ENCODE data around the gene PRKCE. TPM values are rescaled to one million over a fixed set of nuclear protein-coding genes. Genes with fewer than 3 reads are reported as not detected.

PRKCE gene
- total RNA-seq, 1 donor from 2014 or later, result 6.9 TPM

- DNase-seq (ENCODE audit: low read depth), result no peak
These were observed 19.5 kb upstream of the PRKCE start for GRCh38 chr2:45631955-45632354.

GRCh38 chr2:45634223-45634622, 17.3 kb upstream of the PRKCE start:
- DNase-seq (ENCODE audit: low read depth), result no peak

- no peak for DNase-seq (ENCODE audit: low read depth)
These were observed 15.5 kb upstream of the PRKCE start for GRCh38 chr2:45636008-45636407.

- peak; percentile 82 for DNase-seq (ENCODE audit: low read depth)
These were observed 14.0 kb upstream of the PRKCE start for GRCh38 chr2:45637440-45637839.

- no peak for DNase-seq (ENCODE audit: low read depth)
These were observed 10.9 kb upstream of the PRKCE start for GRCh38 chr2:45640576-45640975.

GRCh38 chr2:45643095-45643494, 8.4 kb upstream of the PRKCE start:
- DNase-seq (ENCODE audit: low read depth), result no peak

GRCh38 chr2:45643543-45644542, 7.6 kb upstream of the PRKCE start:
- peak; percentile 4 for DNase-seq (ENCODE audit: low read depth)

- DNase-seq (ENCODE audit: low read depth), result no peak
These were observed 5.2 kb upstream of the PRKCE start for GRCh38 chr2:45646289-45646688.

GRCh38 chr2:45647356-45647755, 4.1 kb upstream of the PRKCE start:
- DNase-seq (ENCODE audit: low read depth), result peak; percentile 53

- no peak for DNase-seq (ENCODE audit: low read depth)
These were observed 3.4 kb upstream of the PRKCE start for GRCh38 chr2:45647986-45648520.

- no peak for DNase-seq (ENCODE audit: low read depth)
These were observed 2.8 kb upstream of the PRKCE start for GRCh38 chr2:45648636-45649035.

GRCh38 chr2:45649462-45649857, 2.0 kb upstream of the PRKCE start:
- peak; percentile 25 for DNase-seq (ENCODE audit: low read depth)

GRCh38 chr2:45649858-45650811, 1.3 kb upstream of the PRKCE start:
- peak; percentile 33 for DNase-seq (ENCODE audit: low read depth)

- peak; percentile 84 for DNase-seq (ENCODE audit: low read depth)
These were observed 542 bp upstream of the PRKCE start for GRCh38 chr2:45650851-45651414.

GRCh38 chr2:45652090-45653031, 886 bp downstream of the PRKCE start:
- peak; percentile 42 for DNase-seq (ENCODE audit: low read depth)

GRCh38 chr2:45653122-45653913, 1.8 kb downstream of the PRKCE start:
- peak; percentile 4 for DNase-seq (ENCODE audit: low read depth)

GRCh38 chr2:45654250-45654649, 2.8 kb downstream of the PRKCE start:
- DNase-seq (ENCODE audit: low read depth), result no peak

GRCh38 chr2:45661828-45662227, 10.4 kb downstream of the PRKCE start:
- DNase-seq (ENCODE audit: low read depth), result no peak

GRCh38 chr2:45664635-45665261, 13.3 kb downstream of the PRKCE start:
- DNase-seq (ENCODE audit: low read depth), result no peak
